ENCODE results near the gene DLGAP1.
A peak's percentile ranks its signal among the peaks of the same experiment; 100 is the strongest.

Gene DLGAP1

DNA sequence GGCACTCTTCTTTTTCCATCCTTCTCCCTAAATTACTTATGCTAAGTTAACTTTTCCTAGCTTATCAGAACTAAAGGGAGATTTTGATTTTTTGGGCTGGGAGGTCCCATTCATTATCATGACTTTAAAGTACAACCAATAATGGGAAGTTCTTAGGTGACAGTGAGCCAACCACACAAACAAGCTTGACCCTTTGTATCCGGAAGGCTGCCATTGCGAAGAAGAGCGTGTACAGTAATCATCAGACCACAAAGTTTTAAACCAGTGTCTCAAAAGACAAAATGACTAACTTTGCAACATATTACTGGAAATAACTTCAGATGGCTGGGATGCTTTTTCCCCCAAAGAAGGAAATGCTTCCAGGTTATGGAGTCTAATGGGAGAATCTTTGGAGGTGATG lies 707.0 kb downstream of the DLGAP1 start:
- no peak for DNase-seq

GRCh38 chr18:3747176-3747973 lies 707.7 kb downstream of the DLGAP1 start:
- peak; percentile 18 for DNase-seq

DNA sequence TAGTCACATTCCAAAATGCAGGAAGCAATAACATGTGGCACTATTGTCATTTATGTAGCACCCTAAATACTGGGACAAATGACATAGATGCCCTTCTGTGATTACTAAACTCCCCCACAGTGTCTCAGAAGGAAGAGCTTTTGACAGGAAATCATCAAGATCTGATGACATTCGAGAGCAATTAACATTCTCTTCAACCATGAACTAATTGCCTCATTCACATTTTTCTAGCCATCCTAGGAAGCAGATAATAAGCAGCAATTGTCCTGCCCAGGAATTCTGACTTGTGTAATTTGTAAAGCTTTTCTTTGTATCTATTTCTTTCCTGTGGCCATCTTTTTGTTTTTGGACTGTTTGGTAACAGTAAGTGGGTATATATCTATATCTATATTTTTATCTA lies 712.6 kb downstream of the DLGAP1 start:
- DNase-seq = no peak

- no peak for DNase-seq
These were observed 713.8 kb downstream of the DLGAP1 start for GRCh38 chr18:3741333-3741732.

GRCh38 chr18:3728704-3729437 lies 726.2 kb downstream of the DLGAP1 start:
- DNase-seq = no peak

DNA sequence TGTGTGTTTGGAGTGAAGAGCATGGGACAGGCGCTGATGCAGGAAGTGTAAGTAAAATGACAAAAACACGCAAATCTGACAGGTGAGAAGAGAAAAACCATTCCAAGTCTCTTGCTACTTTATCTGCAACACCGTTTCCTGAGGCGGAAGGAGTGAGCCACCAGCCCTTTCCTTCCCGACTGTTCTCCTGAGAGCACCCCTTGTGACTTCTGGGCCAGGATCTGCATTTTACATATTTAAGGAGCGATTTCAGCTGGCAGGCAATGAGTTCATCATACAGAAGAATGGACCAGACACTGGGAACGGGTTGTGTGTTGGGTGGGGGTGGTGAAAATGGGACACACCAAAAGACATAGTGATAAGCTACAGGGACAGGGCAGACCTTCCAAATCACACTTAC lies 727.8 kb downstream of the DLGAP1 start:
- no peak for DNase-seq

DNA sequence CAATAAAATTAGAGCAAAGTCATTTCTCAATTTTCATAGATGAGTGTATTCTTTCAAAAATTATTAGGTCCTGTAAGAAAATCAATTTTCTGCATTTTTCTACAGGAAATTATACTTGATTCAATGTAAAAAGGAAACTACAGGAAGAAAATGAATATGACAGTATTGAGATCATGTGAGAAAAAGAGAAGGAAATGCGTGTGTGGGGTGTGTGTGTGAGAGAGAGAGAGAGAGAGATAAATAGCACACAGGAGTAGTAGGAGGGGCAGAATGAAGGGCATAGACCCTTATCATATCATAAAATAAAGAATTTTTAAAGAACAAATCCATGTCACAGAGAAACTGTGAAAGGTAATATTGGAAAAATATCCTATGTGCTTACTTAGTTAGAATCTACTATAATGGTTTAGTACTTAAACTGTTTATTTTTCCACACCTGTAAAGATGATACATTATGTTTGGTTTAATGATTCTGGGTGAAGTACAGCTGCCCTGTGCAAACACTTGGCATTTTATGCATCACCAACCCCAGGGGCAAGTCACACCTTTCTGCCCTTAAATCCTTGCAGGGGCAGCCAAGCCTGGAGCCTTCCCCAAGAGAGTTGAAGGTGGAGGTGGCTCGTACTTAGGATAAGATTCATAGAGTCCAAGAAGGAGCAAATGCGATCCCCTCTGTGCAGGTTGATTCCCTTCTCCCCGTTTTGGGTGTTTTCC lies 728.7 kb downstream of the DLGAP1 start:
- no peak for DNase-seq

DNA sequence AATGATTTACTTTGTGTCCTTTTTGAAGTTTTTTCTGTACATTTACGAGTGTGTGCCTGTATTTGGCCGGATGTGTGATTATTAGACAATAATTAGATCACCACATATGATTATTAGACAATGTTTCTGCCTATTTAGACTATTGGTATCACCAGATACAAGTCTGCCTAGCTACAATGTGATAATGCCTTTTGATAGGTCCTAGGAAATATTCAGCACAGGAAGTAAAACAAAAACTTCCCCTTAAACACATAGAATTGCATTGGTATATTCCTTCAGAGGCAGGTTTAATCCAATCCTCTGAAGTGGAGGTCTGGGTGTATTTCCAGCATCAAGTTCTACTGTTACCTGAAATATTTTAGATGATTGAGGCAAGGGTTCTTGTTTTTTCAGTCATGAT lies 730.0 kb downstream of the DLGAP1 start:
- DNase-seq = no peak

DNA sequence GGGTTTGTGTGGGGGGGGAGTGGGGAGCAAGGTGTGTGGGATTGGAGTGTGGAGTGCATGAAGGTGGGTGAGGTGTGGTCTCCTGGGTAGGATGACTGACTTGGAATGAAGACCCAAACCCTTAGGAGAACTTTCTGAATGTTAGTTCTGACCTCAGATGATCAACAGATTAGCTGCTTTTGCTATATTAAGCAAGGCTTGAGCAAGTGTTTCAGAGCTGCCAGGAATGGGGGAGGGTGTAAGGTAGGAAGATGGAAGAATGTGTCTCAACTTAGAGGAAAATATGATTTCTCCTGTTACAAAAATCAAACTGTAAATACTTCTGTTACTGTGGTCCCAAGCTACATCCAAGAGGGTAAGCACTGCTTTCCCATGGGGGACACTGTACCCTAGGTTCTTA lies 731.6 kb downstream of the DLGAP1 start:
- DNase-seq = no peak

- DNase-seq = no peak
These were observed 732.3 kb downstream of the DLGAP1 start for GRCh38 chr18:3722649-3723433.

- no peak for DNase-seq
These were observed 733.1 kb downstream of the DLGAP1 start for GRCh38 chr18:3721771-3722648.

DNA sequence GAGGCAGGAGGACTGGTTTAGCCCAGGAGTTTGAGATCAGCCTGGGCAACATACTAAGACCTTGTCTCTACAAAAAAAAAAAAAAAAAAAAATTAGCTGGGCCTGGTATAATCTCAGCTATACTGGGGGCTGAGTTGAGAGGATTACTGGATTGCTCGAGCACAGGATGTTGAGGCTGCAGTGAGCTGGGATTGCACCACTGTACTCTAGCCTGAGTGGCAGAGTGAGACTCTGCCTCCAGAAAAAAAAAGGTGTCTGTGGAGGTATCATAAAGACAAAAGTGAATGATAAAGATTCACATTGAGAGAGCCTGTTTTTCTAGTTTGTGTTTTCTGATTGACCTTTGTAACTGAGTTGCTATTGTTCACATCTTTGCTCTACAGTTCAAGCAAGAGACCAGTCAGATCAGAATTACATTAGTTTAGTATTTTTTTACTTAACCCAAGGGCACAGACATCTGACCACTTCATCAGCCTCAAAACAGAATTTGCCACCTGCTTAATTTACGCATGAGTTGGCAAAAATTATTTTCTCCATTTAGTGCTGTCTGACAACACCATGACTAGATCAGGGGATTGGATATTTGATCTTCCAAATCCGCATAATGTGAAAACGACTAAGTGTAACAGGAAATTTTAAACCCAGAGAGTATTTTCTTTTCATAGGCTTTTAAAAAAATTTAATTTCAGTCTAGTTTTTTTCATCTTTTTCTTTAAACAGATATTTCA lies 734.1 kb downstream of the DLGAP1 start:
- no peak for DNase-seq

GRCh38 chr18:3720159-3720558 lies 734.9 kb downstream of the DLGAP1 start:
- no peak for DNase-seq

DNA sequence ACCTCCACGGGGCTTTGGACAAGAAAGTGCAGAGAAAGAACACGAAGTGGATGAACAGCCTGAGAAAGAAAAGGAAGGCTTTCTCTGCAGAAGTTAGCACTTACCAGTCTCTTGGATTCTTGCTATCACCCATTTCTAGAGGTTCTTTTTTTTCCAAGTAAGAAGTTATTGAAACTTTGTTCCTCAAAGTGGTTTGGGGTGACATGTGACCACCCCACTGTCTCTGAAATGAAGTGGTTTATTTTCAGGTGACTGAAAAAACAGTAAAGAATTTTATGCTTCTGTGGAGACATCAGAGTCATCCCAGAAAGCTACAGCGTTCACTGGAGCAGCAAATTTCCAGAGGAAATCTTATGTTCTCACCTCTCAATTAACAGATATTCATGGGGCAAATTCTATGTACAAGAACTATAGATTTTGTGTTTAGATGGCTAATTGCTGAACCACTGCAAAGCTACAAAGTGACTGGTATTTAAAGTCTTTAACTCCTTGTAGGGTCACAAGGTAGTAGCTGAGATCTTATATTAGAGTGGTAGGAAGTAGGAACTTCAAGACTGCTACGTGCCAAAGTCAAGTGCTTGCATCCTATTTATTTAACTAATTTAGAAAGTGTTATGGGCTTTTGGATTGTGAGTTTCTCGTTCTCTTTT lies 737.6 kb downstream of the DLGAP1 start:
- no peak for DNase-seq

GRCh38 chr18:3716116-3716660 lies 738.9 kb downstream of the DLGAP1 start:
- DNase-seq = no peak

DNA sequence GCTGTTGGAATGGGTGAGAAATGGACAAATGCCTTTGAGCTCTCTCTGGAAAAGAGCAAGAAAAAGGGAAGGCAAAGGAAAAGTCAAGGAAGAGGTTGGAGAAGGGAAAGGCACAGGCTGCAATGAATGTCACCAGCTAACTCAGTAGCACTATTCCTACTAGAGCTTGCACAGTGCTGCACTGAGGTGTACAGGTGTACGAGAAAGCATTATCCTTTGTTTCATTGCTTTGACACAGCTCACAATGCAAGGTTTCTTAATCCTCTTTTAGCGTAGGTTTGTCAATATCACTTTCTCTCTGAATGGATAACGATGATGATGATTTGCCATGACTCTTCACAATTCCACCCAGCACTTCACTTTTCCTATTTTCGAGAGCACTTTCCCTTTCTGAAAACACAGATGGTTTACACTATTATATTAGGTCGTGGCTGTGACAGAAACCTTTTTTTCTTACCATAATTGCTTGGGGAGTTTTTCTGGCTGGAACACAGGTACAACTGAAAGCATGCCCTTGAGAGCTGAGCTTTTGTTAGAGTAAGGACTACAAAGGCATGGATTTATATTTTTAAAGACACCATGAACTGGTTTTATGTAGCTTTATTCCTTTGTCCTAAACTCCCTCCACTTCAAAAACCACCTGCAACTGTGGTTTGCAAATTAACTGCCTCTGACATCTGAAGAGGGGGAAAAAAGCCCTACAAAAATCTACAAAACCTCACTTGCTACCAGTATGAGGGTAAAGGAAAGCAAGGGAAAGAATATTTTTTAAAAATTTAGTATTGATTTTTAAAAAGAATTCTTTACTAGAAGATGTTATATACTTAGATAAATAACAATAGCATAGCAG lies 739.7 kb downstream of the DLGAP1 start:
- DNase-seq = no peak

GRCh38 chr18:3713708-3714107 lies 741.4 kb downstream of the DLGAP1 start:
- no peak for DNase-seq

GRCh38 chr18:3713166-3713565 lies 741.9 kb downstream of the DLGAP1 start:
- no peak for DNase-seq

DNA sequence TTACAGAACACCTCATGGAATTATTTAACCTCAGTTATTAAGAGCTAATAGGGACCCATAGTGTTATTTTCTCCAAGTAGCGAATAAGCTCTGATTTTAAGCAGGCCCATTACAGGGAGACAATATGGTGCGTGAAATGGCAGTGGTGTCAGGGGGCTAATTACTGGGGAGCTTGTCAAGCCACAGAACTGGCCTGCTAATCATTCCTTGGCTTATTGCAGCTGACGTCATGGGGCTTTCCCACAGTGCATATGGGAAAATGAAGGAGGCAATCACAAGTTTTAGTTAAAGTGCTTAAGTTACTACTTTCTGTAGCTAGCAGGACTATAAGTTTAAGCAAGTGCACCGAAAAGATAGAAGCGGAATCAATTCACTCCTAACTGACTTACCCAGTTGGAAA lies 742.6 kb downstream of the DLGAP1 start:
- no peak for DNase-seq

Data from femur (tissue), 1 donor.